Activated effector memory CD4-positive, alpha-beta T cell treated with Interleukin-2 at 50 U/mL for 16 hours (primary cell): ENCODE measurements around the gene KIF6.

Source experiments
- DNase-seq: peaks from one replicate; pipeline ENCODE4 v3.0.0-alpha.2; 2020

KIF6 gene

DNA sequence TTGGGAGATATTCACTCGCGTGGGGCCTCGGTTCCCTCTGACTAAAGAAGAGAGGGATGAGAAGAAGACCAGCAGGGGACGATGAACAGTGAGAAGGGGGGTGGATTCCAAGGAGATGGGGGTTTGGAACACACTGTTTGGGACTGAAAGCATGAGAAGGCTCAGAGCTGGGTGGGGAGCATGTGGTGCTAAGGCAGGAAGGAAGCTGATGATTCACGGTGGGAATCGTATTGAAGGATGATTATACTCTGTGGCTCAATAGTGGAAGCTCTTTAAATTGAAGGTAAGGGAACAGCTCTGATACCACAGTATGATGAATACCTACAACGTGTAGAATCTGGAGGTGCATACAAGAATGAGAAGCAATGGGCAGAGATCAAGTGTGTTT is 285.2 kb downstream of the KIF6 start:
- no peak for DNase-seq

GRCh38 chr6:39439342-39440038 is 285.7 kb downstream of the KIF6 start:
- no peak for DNase-seq

DNA sequence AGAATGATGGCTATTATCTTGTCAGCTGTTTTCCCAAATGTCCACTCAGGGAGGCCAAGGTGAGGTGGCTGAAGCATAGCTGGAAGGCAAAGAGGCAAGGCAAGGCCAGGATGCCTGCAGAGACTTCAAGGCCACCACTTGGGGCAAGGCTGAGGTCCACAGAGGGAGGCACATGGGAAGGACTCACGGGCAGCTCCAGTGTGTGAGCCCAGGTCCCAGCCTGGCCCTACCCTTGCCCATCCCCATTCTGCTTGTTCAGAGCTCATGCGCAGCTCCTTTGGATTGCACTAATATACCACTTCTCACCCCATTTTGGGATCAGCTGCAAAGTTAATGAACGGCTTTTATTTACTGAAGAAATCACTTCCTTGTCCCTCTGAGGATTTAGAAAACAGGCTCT is 291.6 kb downstream of the KIF6 start:
- DNase-seq, result no peak

DNA sequence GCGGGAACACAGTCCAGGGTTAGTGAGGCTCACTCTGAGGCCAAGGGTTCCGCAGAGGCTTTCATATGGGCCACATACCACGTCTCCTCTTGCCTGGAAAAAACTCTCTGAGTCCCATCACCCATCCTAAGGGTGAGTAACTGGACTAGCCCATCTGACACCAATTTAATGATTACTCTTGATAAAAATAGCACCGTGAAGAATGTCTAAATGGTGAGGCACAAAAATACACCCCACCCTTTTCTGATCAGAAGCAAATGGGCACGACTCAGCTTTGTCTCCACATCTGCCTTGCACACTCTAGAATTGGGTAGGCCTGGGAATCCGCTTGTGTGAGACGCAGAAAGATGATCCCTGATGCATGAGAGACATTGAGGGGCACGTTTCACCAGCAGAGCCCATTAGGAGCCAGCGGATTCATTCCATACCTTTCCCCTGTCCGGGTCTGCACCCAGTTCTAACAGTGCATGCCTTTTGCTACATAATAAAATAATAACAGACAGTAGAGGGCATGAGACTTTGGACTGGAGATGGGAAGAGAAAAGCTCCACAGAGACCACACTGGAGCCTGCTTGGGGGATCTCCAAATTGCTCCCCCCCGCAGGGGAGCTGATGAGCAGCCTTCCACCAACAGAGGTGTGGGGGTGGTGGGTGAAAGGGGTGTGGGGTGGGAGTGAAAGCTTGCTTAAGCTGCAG is 292.7 kb downstream of the KIF6 start:
- DNase-seq, result no peak

DNA sequence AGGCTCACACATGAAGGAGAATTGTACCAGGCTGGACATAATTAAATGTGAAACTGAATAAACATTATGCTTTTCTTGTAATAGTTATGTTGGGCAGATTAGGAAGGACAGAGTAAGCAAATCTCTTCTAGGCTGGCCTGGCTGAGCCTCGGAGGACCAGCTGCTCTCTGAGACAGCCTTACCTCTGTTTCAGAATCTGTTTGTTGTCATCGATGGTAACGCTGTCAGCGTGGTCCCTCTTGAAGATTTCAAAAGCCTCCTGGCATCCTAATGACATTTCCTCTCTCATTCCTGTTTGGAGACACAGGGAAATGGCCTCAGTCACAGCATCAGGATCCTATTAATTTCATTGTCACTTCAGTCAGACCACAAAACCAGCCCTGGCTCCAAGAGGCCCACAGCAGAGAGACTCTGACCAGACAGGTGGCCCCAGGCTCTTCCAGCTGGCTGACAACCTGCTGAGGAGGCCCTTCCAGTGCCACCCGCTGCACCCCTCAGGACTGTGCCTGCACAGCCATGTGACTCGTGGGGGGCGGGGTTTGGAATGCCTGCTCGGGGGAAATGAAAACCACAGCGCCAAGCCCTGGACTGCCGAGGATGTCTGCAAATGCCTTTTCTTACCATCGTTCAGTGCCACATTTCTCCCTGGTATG is 294.2 kb downstream of the KIF6 start:
- DNase-seq, result no peak

GRCh38 chr6:39430446-39430845 is 294.8 kb downstream of the KIF6 start:
- no peak for DNase-seq

DNA sequence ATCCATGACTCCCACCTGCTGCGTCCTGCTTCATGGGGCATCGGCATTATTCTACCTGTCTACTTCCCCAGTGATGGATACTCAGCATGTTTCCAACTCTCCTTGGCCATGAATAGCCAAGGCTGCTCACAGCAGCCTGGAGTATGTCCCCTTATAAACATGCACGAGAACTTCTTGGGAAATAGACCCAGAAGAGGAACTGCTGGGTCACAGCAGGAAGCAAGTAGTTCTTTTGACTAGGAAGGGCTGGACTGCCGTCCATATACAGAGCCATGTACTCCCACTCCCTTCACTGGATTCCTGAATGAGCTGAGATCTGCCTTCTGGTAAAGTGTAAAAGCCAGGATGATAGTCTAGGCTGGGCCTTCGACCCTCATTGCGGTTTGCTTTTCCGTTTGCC is 296.4 kb downstream of the KIF6 start:
- no peak for DNase-seq

GRCh38 chr6:39428152-39428551 is 297.1 kb downstream of the KIF6 start:
- no peak for DNase-seq

DNA sequence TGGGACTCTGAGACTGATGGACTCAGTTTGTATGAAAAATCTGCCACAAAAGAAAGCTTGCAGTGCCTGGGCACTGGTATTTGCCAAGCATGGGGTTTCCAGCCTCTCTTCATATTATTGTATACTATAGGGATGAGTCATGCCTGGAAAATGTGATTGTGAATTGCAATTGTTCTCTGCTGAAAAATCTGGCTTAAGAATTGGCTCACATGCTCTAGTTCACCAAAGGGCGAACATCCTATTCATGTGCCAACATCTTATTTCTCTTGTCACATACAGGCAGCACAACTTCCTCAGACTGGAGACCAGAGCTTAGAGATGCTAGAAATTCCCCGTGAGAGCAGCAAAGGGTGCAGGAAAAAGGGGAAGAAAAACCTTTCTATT is 299.1 kb downstream of the KIF6 start:
- no peak for DNase-seq

DNA sequence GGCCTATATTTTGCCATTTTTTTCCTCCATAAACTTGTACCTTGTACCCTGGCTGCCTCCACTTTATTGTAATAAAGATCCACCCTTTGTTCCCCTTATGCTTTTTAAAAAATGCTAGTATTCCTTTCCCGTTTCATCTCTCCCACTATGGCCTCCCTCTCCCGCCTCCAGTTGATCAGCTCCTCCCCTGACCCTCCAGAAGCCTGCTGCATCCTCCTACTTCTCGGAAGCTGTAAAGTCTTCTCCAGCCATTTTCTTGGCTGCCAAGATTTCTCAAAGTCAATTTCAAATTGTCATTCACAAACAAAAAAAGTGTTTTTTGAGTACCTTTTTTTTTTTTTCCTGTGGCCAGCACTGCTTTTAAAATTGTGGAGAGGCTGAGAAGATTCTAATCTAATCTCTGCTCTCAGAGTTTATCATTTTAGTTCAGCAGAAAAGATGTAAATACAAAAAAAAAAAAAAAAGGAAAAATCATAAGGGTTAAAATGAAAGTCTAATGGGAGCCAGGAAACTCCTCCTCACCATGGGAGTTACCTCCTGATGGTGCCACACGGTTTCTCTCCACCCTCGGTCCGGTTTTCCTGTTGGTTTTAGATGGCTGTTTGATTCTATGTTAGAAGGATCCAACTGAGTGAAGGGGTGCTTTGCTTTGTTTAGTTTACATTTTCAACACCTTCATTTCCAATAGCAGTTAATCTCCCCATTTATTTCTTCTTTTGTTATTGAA is 299.7 kb downstream of the KIF6 start:
- DNase-seq, result no peak

DNA sequence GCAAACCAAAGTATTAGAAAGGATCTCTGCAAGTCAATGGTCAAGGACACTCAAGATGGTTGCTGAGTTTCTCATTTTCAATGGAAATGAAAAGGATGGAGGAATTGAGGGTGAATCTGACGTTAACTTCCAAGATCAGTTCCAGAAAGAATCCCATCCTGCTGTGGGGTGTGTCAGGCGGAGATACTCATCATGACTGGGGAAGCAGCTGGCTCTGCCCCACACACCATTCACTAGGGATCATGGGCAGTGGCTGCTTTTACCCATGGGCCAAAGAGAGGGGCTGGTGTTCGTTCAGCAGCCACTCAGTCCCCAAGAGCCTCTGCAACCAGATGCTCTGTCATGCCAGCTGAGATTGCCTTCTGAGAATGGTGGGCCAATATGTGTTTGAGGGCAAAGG is 300.4 kb downstream of the KIF6 start:
- no peak for DNase-seq

DNA sequence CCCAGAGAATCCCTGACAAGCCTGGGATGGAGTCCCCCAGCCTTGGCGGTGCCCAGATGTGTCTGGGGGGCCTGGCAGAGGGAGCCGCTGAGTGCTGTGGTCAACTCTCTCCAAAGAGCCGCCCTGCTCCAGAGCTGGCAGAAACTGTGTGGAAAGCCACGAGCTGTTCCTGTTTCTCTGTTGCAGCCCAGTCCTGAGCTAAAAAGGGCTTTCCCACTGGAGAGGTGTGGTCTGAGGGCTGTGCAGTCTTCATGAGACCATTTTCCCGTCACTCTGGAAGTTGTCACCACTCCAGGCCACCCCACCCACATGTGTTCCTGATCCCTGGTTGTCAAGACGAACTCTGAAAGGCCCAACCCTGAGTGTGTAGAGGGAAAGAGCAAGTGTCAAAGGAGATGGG is 303.0 kb downstream of the KIF6 start:
- DNase-seq, result no peak

GRCh38 chr6:39421383-39422225 is 303.6 kb downstream of the KIF6 start:
- DNase-seq, result no peak

DNA sequence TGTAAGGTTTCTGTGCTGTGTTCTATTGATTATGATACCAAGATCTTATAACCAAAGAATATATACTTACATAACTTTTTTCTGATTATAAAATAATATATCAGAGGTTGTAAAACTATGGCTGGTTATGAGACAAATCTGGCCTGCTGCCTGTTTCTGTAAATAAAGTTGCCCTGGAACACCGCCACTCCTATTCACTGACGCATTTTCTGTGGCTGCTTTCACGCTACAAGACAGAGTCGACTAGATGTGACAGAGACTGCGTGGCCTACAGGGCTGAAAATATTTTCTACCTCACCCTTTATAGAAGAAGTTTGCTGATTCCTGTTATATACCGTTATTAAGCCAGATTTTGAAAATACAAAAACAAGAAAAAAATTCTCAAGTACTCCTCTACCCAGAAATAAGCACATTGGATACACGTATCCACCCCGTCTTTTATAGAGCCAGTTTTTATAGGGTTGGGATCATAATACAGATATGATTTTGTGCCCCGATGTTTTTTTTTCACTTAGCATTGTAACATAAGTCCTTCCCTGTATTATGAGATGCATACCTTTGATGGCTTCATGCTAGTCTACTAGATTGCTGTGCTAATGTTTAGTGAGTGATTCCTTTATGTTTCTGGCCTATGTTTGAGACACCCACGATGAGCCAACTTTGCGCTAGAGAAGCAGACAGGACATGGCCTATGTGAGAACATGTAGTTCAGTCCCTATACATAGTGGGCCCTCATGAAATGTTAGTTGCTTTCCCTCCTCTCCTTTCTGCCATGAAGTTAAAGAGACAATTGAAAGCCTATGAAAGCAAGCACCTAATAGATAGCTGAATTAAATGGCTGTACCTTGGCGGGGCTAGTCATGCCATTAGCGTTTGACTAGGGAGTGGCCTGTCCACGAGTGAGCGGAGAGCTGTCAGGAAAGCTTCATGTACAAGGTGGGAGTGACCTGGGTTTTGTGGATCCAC is 304.6 kb downstream of the KIF6 start:
- no peak for DNase-seq

DNA sequence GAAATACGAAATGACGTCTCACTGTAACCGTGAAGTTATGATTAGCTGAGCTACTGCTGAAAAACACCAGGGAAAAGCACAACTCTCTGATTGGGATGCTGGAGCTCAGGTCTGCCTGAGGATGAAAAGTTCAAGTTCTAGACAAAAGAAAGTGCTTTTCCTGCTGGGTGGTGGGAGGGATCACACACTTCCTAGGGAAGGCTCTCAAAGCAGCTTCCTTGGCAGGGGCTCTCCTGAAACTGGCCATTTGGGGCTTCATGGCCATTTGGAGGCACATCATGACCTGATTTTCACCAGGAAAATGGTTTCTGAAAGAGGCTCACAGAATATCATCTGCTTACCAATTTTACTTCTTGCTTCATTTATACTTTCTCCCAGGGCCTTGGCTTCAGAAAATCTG is 305.6 kb downstream of the KIF6 start:
- no peak for DNase-seq

DNA sequence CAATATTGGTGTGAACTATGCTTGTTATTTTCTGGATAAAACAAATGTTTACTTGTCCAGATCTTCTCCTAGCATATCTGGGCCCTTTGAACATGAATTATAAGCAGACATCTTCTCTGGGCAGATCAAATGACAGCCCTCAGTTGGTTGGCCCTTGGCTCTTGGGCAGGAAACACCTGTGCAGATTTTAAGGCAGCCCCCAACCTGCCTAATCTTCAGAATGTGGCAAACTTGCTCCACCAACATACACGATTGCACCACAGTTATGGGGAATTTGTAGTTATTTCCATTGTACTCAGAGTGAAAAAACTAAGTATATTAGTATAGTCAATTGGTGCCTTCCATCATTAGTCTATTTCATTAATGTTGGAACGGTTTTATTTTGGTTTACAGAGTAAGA is 307.8 kb downstream of the KIF6 start:
- DNase-seq, result no peak

DNA sequence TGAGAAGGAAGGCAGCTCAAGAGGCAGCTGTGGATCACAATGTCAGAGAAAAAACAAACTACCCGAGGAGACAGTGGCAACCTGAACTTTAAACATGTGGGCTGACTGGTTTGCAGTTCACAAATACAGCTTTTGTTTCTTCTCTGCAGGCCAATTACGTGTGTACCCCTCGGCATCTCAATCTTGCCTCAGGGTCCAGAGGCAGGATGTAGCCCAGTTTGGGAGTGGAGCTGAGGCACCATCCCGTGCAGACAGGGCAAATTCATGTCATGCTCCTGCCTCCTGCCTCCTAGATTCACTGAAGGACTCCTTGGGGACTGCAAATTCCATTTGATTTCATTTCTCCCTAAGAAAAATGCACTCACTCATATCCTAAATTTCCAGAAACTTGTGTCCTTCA is 308.5 kb downstream of the KIF6 start:
- no peak for DNase-seq

DNA sequence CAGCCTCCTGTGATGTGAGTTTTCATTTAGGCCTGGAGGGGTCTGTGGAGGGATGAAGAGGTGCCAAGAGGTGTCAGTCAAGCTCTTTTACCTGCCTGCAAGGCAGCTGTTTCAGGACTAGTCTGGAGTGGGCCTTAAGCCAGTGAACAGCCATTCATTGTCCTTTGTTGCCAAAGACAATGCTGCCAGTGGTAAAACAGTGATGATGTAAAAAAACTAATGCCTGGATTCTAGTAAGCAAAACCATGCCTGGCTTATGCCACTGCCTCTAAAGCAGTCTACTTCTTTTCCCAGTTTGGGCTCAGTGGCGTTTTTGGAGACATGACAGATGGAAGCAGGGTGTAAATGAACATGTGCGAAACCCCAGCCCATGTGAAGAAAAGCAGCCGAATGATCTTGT is 309.2 kb downstream of the KIF6 start:
- DNase-seq, result no peak

DNA sequence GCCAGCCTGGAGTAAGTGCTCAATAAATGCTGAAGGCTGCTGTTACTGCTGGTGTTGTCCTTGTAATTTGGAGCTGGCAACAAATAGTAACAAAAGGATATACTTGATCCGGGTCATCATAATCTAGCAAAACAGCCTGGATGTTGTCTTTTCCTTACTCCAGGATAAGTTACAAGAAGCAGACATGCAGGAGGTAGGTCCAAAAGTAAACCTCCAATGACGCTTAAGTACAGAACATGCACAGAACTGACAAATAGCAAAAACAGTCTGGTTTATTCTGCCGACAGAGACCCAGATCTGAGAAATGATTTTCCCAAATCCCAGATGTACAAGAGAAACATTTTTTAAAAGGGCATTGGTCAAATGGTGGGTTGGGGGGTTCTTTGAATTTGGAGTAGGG is 309.7 kb downstream of the KIF6 start:
- DNase-seq, result no peak

GRCh38 chr6:39411465-39411864 is 313.7 kb downstream of the KIF6 start:
- DNase-seq, result no peak

GRCh38 chr6:39411001-39411400 is 314.2 kb downstream of the KIF6 start:
- DNase-seq, result no peak

DNA sequence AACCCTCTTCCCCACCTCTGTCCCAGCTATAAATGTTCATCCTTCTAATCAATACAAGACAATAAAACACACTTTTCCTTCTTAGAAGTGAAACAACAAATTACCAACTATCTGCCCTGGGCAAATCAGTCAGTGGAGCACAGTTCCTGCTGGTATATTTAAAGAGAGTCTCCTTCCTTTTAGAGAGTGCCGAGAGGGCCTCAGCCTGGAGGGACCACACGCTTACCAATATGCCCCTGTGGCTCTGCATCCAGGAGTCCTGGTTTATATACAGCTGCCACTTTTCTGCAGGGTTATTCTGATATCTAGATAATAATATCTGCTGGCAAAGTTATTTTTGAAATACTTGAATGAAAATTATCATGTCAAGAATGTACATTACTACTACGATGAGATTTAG is 315.3 kb downstream of the KIF6 start:
- no peak for DNase-seq
